ENCODE results near the gene CHKB.

The CHKB gene

GRCh38 chr22:50572965-50573364, 9.7 kb downstream of the CHKB start:
- Histone ChIP-seq H3K9me3 (ENCODE audit: control insufficient read depth, insufficient read depth, low read depth, low read length) (no peaks in the 10 kb centered on the region), H3K36me3 (ENCODE audit: control insufficient read depth in 2 of 2, insufficient read depth in 1 of 2, low read length in 2 of 2) (peaks cover 44 to 94% of the 10 kb centered on the region in 2 experiments), H3K4me1 (ENCODE audit: control insufficient read depth, insufficient read depth, low read length) (no peaks in the 10 kb centered on the region), H3K4me3 (ENCODE audit: low read depth, low read length) (no peak overlapping the region), H3K27ac (ENCODE audit: extremely low read depth, low read depth, low read length) (no peak overlapping the region)
- CTCF ChIA-PET: interaction anchor here (0.5 to 1.9 kb wide), 4 partner anchors 10 to 48 kb away, joined by 3 to 12 read pairs (median 6); partner anchors contain the start of gene SYCE3
- POLR2A ChIA-PET: interaction anchor here (0.9 to 2.6 kb wide), 3 partner anchors 9 to 47 kb away, joined by 6 to 15 read pairs (median 7); partner anchors contain the start of genes CHKB, SCO2 and SYCE3
- TF ChIP-seq, protein P1, sequence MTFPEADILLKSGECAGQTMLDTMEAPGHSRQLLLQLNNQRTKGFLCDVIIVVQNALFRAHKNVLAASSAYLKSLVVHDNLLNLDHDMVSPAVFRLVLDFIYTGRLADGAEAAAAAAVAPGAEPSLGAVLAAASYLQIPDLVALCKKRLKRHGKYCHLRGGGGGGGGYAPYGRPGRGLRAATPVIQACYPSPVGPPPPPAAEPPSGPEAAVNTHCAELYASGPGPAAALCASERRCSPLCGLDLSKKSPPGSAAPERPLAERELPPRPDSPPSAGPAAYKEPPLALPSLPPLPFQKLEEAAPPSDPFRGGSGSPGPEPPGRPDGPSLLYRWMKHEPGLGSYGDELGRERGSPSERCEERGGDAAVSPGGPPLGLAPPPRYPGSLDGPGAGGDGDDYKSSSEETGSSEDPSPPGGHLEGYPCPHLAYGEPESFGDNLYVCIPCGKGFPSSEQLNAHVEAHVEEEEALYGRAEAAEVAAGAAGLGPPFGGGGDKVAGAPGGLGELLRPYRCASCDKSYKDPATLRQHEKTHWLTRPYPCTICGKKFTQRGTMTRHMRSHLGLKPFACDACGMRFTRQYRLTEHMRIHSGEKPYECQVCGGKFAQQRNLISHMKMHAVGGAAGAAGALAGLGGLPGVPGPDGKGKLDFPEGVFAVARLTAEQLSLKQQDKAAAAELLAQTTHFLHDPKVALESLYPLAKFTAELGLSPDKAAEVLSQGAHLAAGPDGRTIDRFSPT (tag by site-specific recombination; IDR thresholded peaks at IDR 0.05): no peak

DNA sequence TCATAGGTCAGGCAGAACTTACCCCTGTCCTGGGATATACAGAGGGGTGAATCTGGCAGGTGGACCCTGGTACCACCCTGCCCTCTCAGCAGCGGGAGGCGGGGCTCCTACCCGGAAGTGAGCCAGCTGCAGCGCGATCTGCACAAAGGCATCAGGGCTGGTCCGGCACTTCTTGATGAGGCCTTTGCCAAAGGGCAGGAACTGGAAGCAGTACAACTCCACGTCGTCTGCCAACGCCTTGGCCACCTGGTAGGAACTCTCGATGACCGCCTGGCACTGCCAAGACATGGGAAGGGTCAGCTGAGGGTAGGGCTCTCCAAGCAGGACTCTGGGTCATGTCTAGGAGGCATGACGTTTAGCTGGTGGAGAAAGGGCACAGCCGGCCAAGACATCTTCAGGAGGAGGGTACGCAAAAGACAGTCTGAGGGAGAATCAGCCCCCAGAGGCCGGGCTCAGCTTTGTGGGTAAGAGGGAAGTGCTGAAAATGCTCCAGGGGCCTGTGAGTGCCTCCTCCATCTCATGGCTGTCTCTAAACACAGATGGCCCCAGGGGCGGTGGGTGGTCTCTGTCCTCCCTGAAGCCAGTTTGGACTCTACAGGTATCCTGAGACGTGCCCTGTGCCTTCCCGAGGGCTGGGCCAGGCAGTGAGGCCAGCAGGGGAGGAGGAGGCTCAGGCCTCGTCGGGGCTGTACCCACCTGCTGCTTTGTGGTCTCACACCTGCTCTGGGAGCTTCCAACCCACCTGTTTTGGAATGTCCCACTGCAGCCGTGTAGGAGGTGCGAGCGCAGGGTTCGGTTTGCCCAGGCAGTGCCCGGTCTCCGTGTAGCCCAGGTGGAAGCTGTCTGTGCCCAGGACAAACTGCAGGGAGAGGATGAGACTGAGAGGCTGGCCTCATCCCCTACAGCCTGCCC, 11.1 kb downstream of the CHKB start:
- no peak overlapping the region for H3K27ac ChIP-seq (ENCODE audit: extremely low read depth, low read depth, low read length)
- H3K4me3 ChIP-seq (ENCODE audit: low read depth, low read length): no peak overlapping the region
- ChIA-PET CTCF (interaction anchor here (1.0 to 1.9 kb wide), 3 partner anchors 9 to 50 kb away, joined by 3 to 12 read pairs (median 4); partner anchors contain the start of genes CHKB and SYCE3), POLR2A (interaction anchor here (1.1 to 2.6 kb wide), 3 partner anchors 9 to 46 kb away, joined by 4 to 15 read pairs (median 7); partner anchors contain the start of genes CHKB, SCO2 and SYCE3)
- no peaks in the 10 kb centered on the region for H3K4me1 ChIP-seq (ENCODE audit: control insufficient read depth, insufficient read depth, low read length)
- peaks cover 50 to 88% of the 10 kb centered on the region in 2 experiments for H3K36me3 ChIP-seq (ENCODE audit: control insufficient read depth in 2 of 2, insufficient read depth in 1 of 2, low read length in 2 of 2)
- H3K9me3 ChIP-seq (ENCODE audit: control insufficient read depth, insufficient read depth, low read depth, low read length): no peaks in the 10 kb centered on the region
- no peak for TF ChIP-seq INSM2 (tag by site-specific recombination; IDR thresholded peaks at IDR 0.05)
- TF ChIP-seq, protein P2, sequence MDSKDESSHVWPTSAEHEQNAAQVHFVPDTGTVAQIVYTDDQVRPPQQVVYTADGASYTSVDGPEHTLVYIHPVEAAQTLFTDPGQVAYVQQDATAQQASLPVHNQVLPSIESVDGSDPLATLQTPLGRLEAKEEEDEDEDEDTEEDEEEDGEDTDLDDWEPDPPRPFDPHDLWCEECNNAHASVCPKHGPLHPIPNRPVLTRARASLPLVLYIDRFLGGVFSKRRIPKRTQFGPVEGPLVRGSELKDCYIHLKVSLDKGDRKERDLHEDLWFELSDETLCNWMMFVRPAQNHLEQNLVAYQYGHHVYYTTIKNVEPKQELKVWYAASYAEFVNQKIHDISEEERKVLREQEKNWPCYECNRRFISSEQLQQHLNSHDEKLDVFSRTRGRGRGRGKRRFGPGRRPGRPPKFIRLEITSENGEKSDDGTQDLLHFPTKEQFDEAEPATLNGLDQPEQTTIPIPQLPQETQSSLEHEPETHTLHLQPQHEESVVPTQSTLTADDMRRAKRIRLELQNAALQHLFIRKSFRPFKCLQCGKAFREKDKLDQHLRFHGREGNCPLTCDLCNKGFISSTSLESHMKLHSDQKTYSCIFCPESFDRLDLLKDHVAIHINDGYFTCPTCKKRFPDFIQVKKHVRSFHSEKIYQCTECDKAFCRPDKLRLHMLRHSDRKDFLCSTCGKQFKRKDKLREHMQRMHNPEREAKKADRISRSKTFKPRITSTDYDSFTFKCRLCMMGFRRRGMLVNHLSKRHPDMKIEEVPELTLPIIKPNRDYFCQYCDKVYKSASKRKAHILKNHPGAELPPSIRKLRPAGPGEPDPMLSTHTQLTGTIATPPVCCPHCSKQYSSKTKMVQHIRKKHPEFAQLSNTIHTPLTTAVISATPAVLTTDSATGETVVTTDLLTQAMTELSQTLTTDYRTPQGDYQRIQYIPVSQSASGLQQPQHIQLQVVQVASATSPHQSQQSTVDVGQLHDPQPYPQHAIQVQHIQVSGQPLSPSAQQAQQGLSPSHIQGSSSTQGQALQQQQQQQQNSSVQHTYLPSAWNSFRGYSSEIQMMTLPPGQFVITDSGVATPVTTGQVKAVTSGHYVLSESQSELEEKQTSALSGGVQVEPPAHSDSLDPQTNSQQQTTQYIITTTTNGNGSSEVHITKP (tag by site-specific recombination; IDR thresholded peaks at IDR 0.05): peak; percentile 35; the same call in 1 of the 2 replicates
- peak; percentile 36; the same call in 1 of the 2 replicates for TF ChIP-seq SCRT2 (tag by site-specific recombination; IDR thresholded peaks at IDR 0.05)
- no peak for TF ChIP-seq ZBTB44 (tag by site-specific recombination; IDR thresholded peaks at IDR 0.05)

DNA sequence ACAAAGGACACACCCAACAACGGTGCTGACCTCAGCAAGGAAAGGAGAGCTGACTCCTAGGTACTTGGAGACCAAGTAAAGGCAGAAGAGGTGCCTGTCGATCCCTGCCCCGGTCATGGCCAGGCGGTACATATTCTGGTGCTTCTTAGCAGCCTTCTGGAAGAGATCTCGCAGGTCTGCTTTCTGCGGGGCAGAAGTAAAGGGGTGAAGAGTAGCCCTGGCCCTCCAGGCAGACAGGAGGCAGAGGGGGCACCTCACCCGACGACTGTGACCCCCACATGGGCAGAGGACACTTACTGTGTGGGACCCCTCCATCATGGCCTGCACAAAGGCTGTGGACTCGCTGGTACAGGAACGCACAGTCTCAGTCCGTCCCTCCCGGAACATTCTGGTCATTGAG, 11.8 kb downstream of the CHKB start:
- Histone ChIP-seq H3K27ac (ENCODE audit: extremely low read depth, low read depth, low read length) (no peak overlapping the region), H3K36me3 (ENCODE audit: control insufficient read depth in 2 of 2, insufficient read depth in 1 of 2, low read length in 2 of 2) (peaks cover 45 to 81% of the 10 kb centered on the region in 2 experiments), H3K9me3 (ENCODE audit: control insufficient read depth, insufficient read depth, low read depth, low read length) (no peaks in the 10 kb centered on the region), H3K4me3 (ENCODE audit: low read depth, low read length) (no peak overlapping the region), H3K4me1 (ENCODE audit: control insufficient read depth, insufficient read depth, low read length) (no peaks in the 10 kb centered on the region)
- TF ChIP-seq ZXDB (tag by site-specific recombination; IDR thresholded peaks at IDR 0.05) (no peak), BCL11A (tag by site-specific recombination; IDR thresholded peaks at IDR 0.05; ENCODE audit: low read depth) (no peak), EGR2 (tag by site-specific recombination; IDR thresholded peaks at IDR 0.05; ENCODE audit: low read depth) (no peak), ZBTB44 (tag by site-specific recombination; IDR thresholded peaks at IDR 0.05) (no peak), ZNF19 (tag by site-specific recombination; IDR thresholded peaks at IDR 0.05; ENCODE audit: low read depth) (no peak), ZNF23 (tag by site-specific recombination; IDR thresholded peaks at IDR 0.05; ENCODE audit: borderline replicate concordance) (no peak), ZNF174 (tag by site-specific recombination; IDR thresholded peaks at IDR 0.05) (no peak)
- ChIA-PET CTCF (interaction anchor here (1.0 to 1.4 kb wide), 2 partner anchors 12 to 50 kb away, joined by 3 to 4 read pairs; partner anchors contain the start of gene CHKB), POLR2A (interaction anchor here (1.1 kb wide), 2 partner anchors 8 to 36 kb away, joined by 4 read pairs; partner anchors contain the start of gene SYCE3)
